H9 (cell line): ENCODE data around the gene NRXN3. TPM values are rescaled to one million over a fixed set of nuclear protein-coding genes. Genes with fewer than 3 reads are reported as not detected.

ENCODE experiments used
- DNase-seq: peaks from one replicate; pipeline ENCODE4 v3.0.0-alpha.2; 2017
- H2AFZ ChIP-seq: one replicate; pipeline ENCODE4 v1.6.1; 2013; ENCODE audit warnings: mild to moderate bottlenecking, low read length, control low read depth, moderate library complexity
- H2AK5ac ChIP-seq: 2 replicates; pipeline ENCODE4 v1.6.1; 2013; ENCODE audit warnings: low read length, control low read depth, mixed read lengths; ENCODE audit not compliant: insufficient read length
- H2BK120ac ChIP-seq: one replicate; pipeline ENCODE4 v1.6.1; 2013; ENCODE audit warnings: low read depth, mild to moderate bottlenecking, low read length, control low read depth, inconsistent platforms; ENCODE audit not compliant: poor library complexity, severe bottlenecking
- H2BK12ac ChIP-seq: 2 replicates; pipeline ENCODE4 v1.6.1; 2013; ENCODE audit warnings: low read length, control low read depth, mixed read lengths, low read depth; ENCODE audit not compliant: insufficient read length
- H2BK15ac ChIP-seq: 2 replicates; pipeline ENCODE4 v1.6.1; 2013; ENCODE audit warnings: low read depth, low read length, control low read depth
- H2BK20ac ChIP-seq: one replicate; pipeline ENCODE4 v1.6.1; 2013; ENCODE audit warnings: low read depth, mild to moderate bottlenecking, low read length, control low read depth, inconsistent platforms; ENCODE audit not compliant: poor library complexity, severe bottlenecking
- H2BK5ac ChIP-seq: 2 replicates; pipeline ENCODE4 v1.6.1; 2013; ENCODE audit warnings: low read length, control low read depth, mixed read lengths; ENCODE audit not compliant: insufficient read length
- H3K14ac ChIP-seq: 2 replicates; pipeline ENCODE4 v1.6.1; 2013; ENCODE audit warnings: low read length, control low read depth; ENCODE audit not compliant: insufficient read depth
- H3K18ac ChIP-seq: 2 replicates; pipeline ENCODE4 v1.6.1; 2013; ENCODE audit warnings: low read depth, mild to moderate bottlenecking, mixed read lengths, low read length, control low read depth; ENCODE audit not compliant: insufficient read length
- H3K23ac ChIP-seq: 2 replicates; pipeline ENCODE4 v1.6.1; 2013; ENCODE audit warnings: low read length, control low read depth, mixed read lengths, low read depth; ENCODE audit not compliant: insufficient read length
- H3K23me2 ChIP-seq: 2 replicates; pipeline ENCODE4 v1.6.1; 2013; ENCODE audit warnings: low read depth, mild to moderate bottlenecking, mixed read lengths, low read length, control low read depth; ENCODE audit not compliant: insufficient read length, poor library complexity, severe bottlenecking
- H3K27ac ChIP-seq: 2 replicates; pipeline ENCODE4 v1.5.1; 2013; ENCODE audit warnings: low read length, control low read depth, mixed read lengths, low read depth; ENCODE audit not compliant: insufficient read length
- H3K27me3 ChIP-seq: 2 replicates; pipeline ENCODE4 v1.6.1; 2013; ENCODE audit warnings: low read length, control low read depth, inconsistent platforms; ENCODE audit not compliant: insufficient read depth
- H3K4ac ChIP-seq: 2 replicates; pipeline ENCODE4 v1.6.1; 2013; ENCODE audit warnings: low read depth, mild to moderate bottlenecking, control low read depth, inconsistent platforms, low read length, moderate library complexity
- H3K4me1 ChIP-seq: 2 replicates; pipeline ENCODE4 v1.6.1; 2013; ENCODE audit warnings: low read length, control low read depth, inconsistent platforms; ENCODE audit not compliant: insufficient read depth
- H3K4me2 ChIP-seq: 2 replicates; pipeline ENCODE4 v1.6.1; 2013; ENCODE audit warnings: low read length, control low read depth, mixed read lengths; ENCODE audit not compliant: insufficient read length, insufficient read depth
- H3K56ac ChIP-seq: 2 replicates; pipeline ENCODE4 v1.6.1; 2013; ENCODE audit warnings: low read depth, mild to moderate bottlenecking, mixed read lengths, low read length, control low read depth; ENCODE audit not compliant: insufficient read length
- H3K79me1 ChIP-seq: 2 replicates; pipeline ENCODE4 v1.6.1; 2013; ENCODE audit warnings: low read depth, mild to moderate bottlenecking, moderate library complexity, low read length, control low read depth, inconsistent platforms; ENCODE audit not compliant: insufficient read depth, poor library complexity, severe bottlenecking
- H3K79me2 ChIP-seq: 2 replicates; pipeline ENCODE4 v1.6.1; 2013; ENCODE audit warnings: low read length, control low read depth, inconsistent platforms; ENCODE audit not compliant: insufficient read depth
- H3K9ac ChIP-seq: 2 replicates; pipeline ENCODE4 v1.6.1; 2013; ENCODE audit warnings: low read length, control low read depth, mixed read lengths; ENCODE audit not compliant: insufficient read length; ENCODE audit errors: extremely low read depth
- H3K9me3 ChIP-seq: one replicate; pipeline ENCODE4 v1.6.1; 2013; ENCODE audit warnings: low read depth, low read length, inconsistent platforms; ENCODE audit not compliant: control insufficient read depth
- H3T11ph ChIP-seq: one replicate; pipeline ENCODE4 v1.6.1; 2013; ENCODE audit warnings: mild to moderate bottlenecking, low read length, control low read depth, inconsistent platforms
- H4K20me1 ChIP-seq: one replicate; pipeline ENCODE4 v1.6.1; 2013; ENCODE audit not compliant: control insufficient read depth, insufficient read length, insufficient read depth
- H4K5ac ChIP-seq: 2 replicates; pipeline ENCODE4 v1.6.1; 2013; ENCODE audit warnings: low read depth, mild to moderate bottlenecking, mixed read lengths, low read length, control low read depth; ENCODE audit not compliant: insufficient read length
- H4K8ac ChIP-seq: replicated peaks from 2 replicates; pipeline ENCODE4 v1.6.1; 2013; ENCODE audit warnings: low read length, control low read depth, mixed read lengths, low read depth; ENCODE audit not compliant: insufficient read length
- H4K91ac ChIP-seq: 2 replicates; pipeline ENCODE4 v1.6.1; 2013; ENCODE audit warnings: low read depth, mild to moderate bottlenecking, moderate library complexity, mixed read lengths, low read length, control low read depth; ENCODE audit not compliant: insufficient read length
- H3K27ac Mint-ChIP-seq, 3 experiments: 2 replicates in 2 of 3; 3 replicates in 1 of 3; pipeline ENCODE4 v1.8.0; 2020 to 2021; ENCODE audit warnings: mixed read lengths in 3 of 3, mild to moderate bottlenecking in 1 of 3, moderate library complexity in 1 of 3
- H3K27me3 Mint-ChIP-seq: 2 replicates; pipeline ENCODE4 v1.8.0; 2021; ENCODE audit warnings: low read depth, mild to moderate bottlenecking, moderate library complexity, mixed read lengths
- H3K36me3 Mint-ChIP-seq, 3 experiments: 2 replicates in 2 of 3; 3 replicates in 1 of 3; pipeline ENCODE4 v1.8.0; 2020 to 2021; ENCODE audit warnings: low read depth in 3 of 3, mixed read lengths in 3 of 3; ENCODE audit not compliant: insufficient read depth in 1 of 3
- H3K4me1 Mint-ChIP-seq, 2 experiments: 2 replicates each; pipeline ENCODE4 v1.8.0; 2020; ENCODE audit warnings: mixed read lengths in 2 of 2
- H3K4me3 Mint-ChIP-seq, 2 experiments: 2 replicates in 1 of 2; 3 replicates in 1 of 2; pipeline ENCODE4 v1.8.0; 2020 to 2021; ENCODE audit warnings: mild to moderate bottlenecking in 2 of 2, mixed read lengths in 2 of 2, moderate library complexity in 1 of 2
- H3K9me3 Mint-ChIP-seq, 2 experiments: 2 replicates in 1 of 2; 3 replicates in 1 of 2; pipeline ENCODE4 v1.8.0; 2020; ENCODE audit warnings: mild to moderate bottlenecking in 2 of 2, mixed read lengths in 2 of 2, moderate library complexity in 1 of 2
- WGBS: extraction: QIAGEN DNeasy Blood & Tissue Kit; methylation state at CpG from one replicate; pipeline ENCODE4 v1.1.7; 2013; ENCODE audit warnings: missing lambda C conversion rate, low lambda C conversion rate, mixed read lengths; ENCODE audit not compliant: insufficient read length; ENCODE audit errors: extremely low coverage; 5-methylcytosine and 5-hydroxymethylcytosine counted together
- total RNA-seq: library from RNA; stranded (reverse); gene quantifications from 2 replicates; pipeline ENCODE4 v1.2.1, GENCODE V29; 2021
- TF ChIP-seq, protein P1 (sequence below): fragments of 200-600 bp; sonication (generic); conservative IDR thresholded peaks from 3 replicates; pipeline ENCODE4 v1.8.0; 2021; ENCODE audit warnings: antibody characterized with exemption, mild to moderate bottlenecking

NRXN3 gene
- total RNA-seq, 1 experiment from 2014 or later, result 1.8 TPM

DNA sequence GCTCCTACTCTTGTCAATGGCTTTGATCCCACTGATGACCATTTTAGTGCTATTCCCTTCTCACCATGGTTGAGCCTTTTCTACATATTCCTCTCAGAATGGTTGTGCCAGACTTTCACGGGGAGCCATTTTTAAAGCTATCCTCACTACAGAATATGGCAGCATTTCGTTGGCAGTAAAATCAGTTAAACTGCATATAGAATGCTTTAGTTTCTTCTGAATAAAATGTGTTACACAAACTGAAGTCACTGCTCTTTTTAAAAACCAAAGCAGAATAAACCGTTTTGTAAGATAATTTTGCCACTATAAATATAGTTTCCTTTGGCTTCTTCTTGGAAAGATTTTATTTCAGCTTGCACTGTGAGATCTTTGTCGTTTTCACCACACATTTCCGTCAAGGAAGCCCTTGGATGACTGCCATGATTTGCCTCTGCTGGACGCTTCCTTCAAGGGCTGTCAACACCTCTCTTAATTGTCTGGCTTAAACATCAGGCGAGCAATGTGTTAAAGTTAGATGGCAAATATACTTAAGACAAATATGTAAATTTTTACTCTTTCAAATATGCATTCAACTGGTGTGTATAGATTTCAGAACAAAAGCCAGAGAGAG is 1416.9 kb downstream of the NRXN3 start:
- Histone ChIP-seq H3K9me3 (no peaks in the 10 kb centered on the region), H2BK5ac (no peak overlapping the region), H3K23ac (no peak overlapping the region), H3K79me1 (no peaks in the 10 kb centered on the region), H3T11ph (no peak overlapping the region), H3K79me2 (no peaks in the 10 kb centered on the region), H4K20me1 (no peaks in the 10 kb centered on the region), H2AFZ (no peak overlapping the region), H3K27ac (no peak overlapping the region), H3K56ac (no peak overlapping the region), H2BK20ac (no peak overlapping the region), H2BK15ac (no peak overlapping the region), H2BK120ac (no peak overlapping the region), H3K4me1 (no peaks in the 10 kb centered on the region; the same call in 1 of the 2 replicates), H4K5ac (no peak overlapping the region), H3K18ac (no peak overlapping the region), H3K4ac (no peak overlapping the region), H3K14ac (no peak overlapping the region), H4K8ac (no peak overlapping the region), H2BK12ac (no peak overlapping the region), H2AK5ac (no peak overlapping the region), H3K23me2 (no peaks in the 10 kb centered on the region), H3K27me3 (no peaks in the 10 kb centered on the region), H3K9ac (no peak overlapping the region), H3K4me2 (no peak overlapping the region), H4K91ac (no peak overlapping the region)
- no peaks in the 10 kb centered on the region for H3K27me3 Mint-ChIP-seq
- no CpG with 5 or more reads among the region's 7 CpGs for WGBS
- H3K9me3 Mint-ChIP-seq, result peaks cover 11 to 16% of the 10 kb centered on the region in 2 experiments
- peaks cover 12 to 13% of the 10 kb centered on the region in 2 experiments for H3K4me1 Mint-ChIP-seq
- no peak overlapping the region for H3K27ac Mint-ChIP-seq
- DNase-seq, result no peak
- TF ChIP-seq, protein P1, sequence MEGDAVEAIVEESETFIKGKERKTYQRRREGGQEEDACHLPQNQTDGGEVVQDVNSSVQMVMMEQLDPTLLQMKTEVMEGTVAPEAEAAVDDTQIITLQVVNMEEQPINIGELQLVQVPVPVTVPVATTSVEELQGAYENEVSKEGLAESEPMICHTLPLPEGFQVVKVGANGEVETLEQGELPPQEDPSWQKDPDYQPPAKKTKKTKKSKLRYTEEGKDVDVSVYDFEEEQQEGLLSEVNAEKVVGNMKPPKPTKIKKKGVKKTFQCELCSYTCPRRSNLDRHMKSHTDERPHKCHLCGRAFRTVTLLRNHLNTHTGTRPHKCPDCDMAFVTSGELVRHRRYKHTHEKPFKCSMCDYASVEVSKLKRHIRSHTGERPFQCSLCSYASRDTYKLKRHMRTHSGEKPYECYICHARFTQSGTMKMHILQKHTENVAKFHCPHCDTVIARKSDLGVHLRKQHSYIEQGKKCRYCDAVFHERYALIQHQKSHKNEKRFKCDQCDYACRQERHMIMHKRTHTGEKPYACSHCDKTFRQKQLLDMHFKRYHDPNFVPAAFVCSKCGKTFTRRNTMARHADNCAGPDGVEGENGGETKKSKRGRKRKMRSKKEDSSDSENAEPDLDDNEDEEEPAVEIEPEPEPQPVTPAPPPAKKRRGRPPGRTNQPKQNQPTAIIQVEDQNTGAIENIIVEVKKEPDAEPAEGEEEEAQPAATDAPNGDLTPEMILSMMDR, result no peak
- peaks cover 5 to 13% (median 12%) of the 10 kb centered on the region in 3 experiments for H3K36me3 Mint-ChIP-seq
- no peak overlapping the region for H3K4me3 Mint-ChIP-seq
